Measurements from ENCODE around the gene STARD9.

Gene STARD9

GRCh38 chr15:42704492-42704926 is 129.1 kb downstream of the STARD9 start:
- peak; percentile 58 for DNase-seq

- no peak for DNase-seq
Measured at GRCh38 chr15:42705336-42705735, 129.9 kb downstream of the STARD9 start.

GRCh38 chr15:42707068-42707467 is 131.7 kb downstream of the STARD9 start:
- no peak for DNase-seq

- no peak for DNase-seq
Measured at GRCh38 chr15:42707873-42708544, 132.6 kb downstream of the STARD9 start.

- DNase-seq = no peak
Measured at GRCh38 chr15:42710662-42711061, 135.3 kb downstream of the STARD9 start.

GRCh38 chr15:42711746-42712145 is 136.3 kb downstream of the STARD9 start:
- DNase-seq = no peak

GRCh38 chr15:42712584-42712983 is 137.2 kb downstream of the STARD9 start:
- no peak for DNase-seq

- no peak for DNase-seq
Measured at GRCh38 chr15:42716125-42716524, 140.7 kb downstream of the STARD9 start.

- DNase-seq = no peak
Measured at GRCh38 chr15:42716626-42717025, 141.2 kb downstream of the STARD9 start.

GRCh38 chr15:42719043-42719442 is 143.6 kb downstream of the STARD9 start:
- DNase-seq = no peak

- DNase-seq = no peak
Measured at GRCh38 chr15:42720071-42720470, 144.7 kb downstream of the STARD9 start.

GRCh38 chr15:42721016-42721415 is 145.6 kb downstream of the STARD9 start:
- DNase-seq = no peak

GRCh38 chr15:42721916-42722315 is 146.5 kb downstream of the STARD9 start:
- DNase-seq = no peak

GRCh38 chr15:42723068-42723467 is 147.7 kb downstream of the STARD9 start:
- no peak for DNase-seq

GRCh38 chr15:42724276-42724675 is 148.9 kb downstream of the STARD9 start:
- no peak for DNase-seq

GRCh38 chr15:42725331-42725903 is 150.0 kb downstream of the STARD9 start:
- DNase-seq = no peak

GRCh38 chr15:42726114-42726513 is 150.7 kb downstream of the STARD9 start:
- no peak for DNase-seq

GRCh38 chr15:42727750-42728381 is 152.5 kb downstream of the STARD9 start:
- DNase-seq = no peak

GRCh38 chr15:42728560-42728959 is 153.2 kb downstream of the STARD9 start:
- no peak for DNase-seq

- no peak for DNase-seq
Measured at GRCh38 chr15:42728972-42729371, 153.6 kb downstream of the STARD9 start.

GRCh38 chr15:42729409-42729808 is 154.0 kb downstream of the STARD9 start:
- DNase-seq = no peak

- no peak for DNase-seq
Measured at GRCh38 chr15:42730135-42730534, 154.7 kb downstream of the STARD9 start.

GRCh38 chr15:42730536-42730935 is 155.1 kb downstream of the STARD9 start:
- DNase-seq = no peak

- DNase-seq = no peak
Measured at GRCh38 chr15:42731461-42731860, 156.1 kb downstream of the STARD9 start.
